Hepatocyte (in vitro differentiated cells): ENCODE data around the gene IFNL4. TPM values are rescaled to one million over a fixed set of nuclear protein-coding genes. Genes with fewer than 3 reads are reported as not detected.

Experiments
- DNase-seq: peaks from one replicate; pipeline ENCODE4 v3.0.0-alpha.2; 2016; ENCODE audit warnings: low spot score
- H2AFZ ChIP-seq: fragments of 200-600 bp; sonication (generic); 2 replicates; pipeline ENCODE4 v1.6.0; 2016; ENCODE audit warnings: antibody characterized with exemption, mild to moderate bottlenecking
- H3K27ac ChIP-seq: fragments of 200-600 bp; sonication (generic); 2 replicates; pipeline ENCODE4 v1.5.1; 2016; ENCODE audit warnings: mild to moderate bottlenecking
- H3K27me3 ChIP-seq: fragments of 200-600 bp; sonication (generic); 2 replicates; pipeline ENCODE4 v1.6.1; 2016
- H3K36me3 ChIP-seq: fragments of 200-600 bp; sonication (generic); replicated peaks from 2 replicates; pipeline ENCODE4 v1.5.1; 2016; ENCODE audit warnings: low read depth; ENCODE audit not compliant: insufficient read depth
- H3K4me1 ChIP-seq: fragments of 200-600 bp; sonication (generic); 2 replicates; pipeline ENCODE4 v1.5.1; 2016; ENCODE audit warnings: mild to moderate bottlenecking, moderate library complexity; ENCODE audit not compliant: insufficient read depth
- H3K4me2 ChIP-seq: fragments of 200-600 bp; sonication (generic); 2 replicates; pipeline ENCODE4 v1.6.0; 2016
- H3K4me3 ChIP-seq: fragments of 200-600 bp; sonication (generic); 2 replicates; pipeline ENCODE4 v1.5.1; 2016; ENCODE audit warnings: mild to moderate bottlenecking
- H3K79me2 ChIP-seq: fragments of 200-600 bp; sonication (generic); 2 replicates; pipeline ENCODE4 v1.6.0; 2017; ENCODE audit warnings: mild to moderate bottlenecking
- H3K9me2 ChIP-seq: fragments of 200-600 bp; sonication (generic); replicated peaks from 2 replicates; pipeline ENCODE4 v1.6.0; 2017; ENCODE audit warnings: mild to moderate bottlenecking; ENCODE audit not compliant: insufficient read depth
- H3K9me3 ChIP-seq: fragments of 200-600 bp; sonication (generic); 2 replicates; pipeline ENCODE4 v1.5.1; 2016; ENCODE audit warnings: low read depth, mild to moderate bottlenecking
- H4K20me1 ChIP-seq: fragments of 200-600 bp; sonication (generic); 2 replicates; pipeline ENCODE4 v1.6.0; 2016; ENCODE audit warnings: mild to moderate bottlenecking; ENCODE audit not compliant: insufficient read depth, poor library complexity, severe bottlenecking
- CTCF ChIP-seq: fragments of 200-600 bp; sonication (generic); IDR thresholded peaks from 2 replicates; pipeline ENCODE4 v1.5.1; 2016; ENCODE audit warnings: antibody characterized with exemption, mild to moderate bottlenecking; ENCODE audit not compliant: poor library complexity
- EZH2 ChIP-seq: fragments of 200-600 bp; sonication (generic); IDR thresholded peaks from 2 replicates; pipeline ENCODE4 v1.6.1; 2016; ENCODE audit warnings: antibody characterized with exemption, mild to moderate bottlenecking, borderline replicate concordance
- EZH2phosphoT487 ChIP-seq: fragments of 200-600 bp; sonication (generic); IDR thresholded peaks from one replicate; pipeline ENCODE4 v1.6.1; 2018; ENCODE audit warnings: antibody characterized with exemption, mild to moderate bottlenecking, low read depth, moderate library complexity; ENCODE audit not compliant: unreplicated experiment, severe bottlenecking
- WGBS: methylation state at CpG from one replicate; pipeline ENCODE4 v1.1.6; 2016; ENCODE audit warnings: low lambda C conversion rate; ENCODE audit errors: missing lambda C conversion rate; 5-methylcytosine and 5-hydroxymethylcytosine counted together
- polyA plus RNA-seq: library from polyadenylated mRNA; unstranded; fragments of >200 nt; fragmentation: Nextera tagmentation; extraction: Ambion mirVana; gene quantifications from 2 replicates; pipeline ENCODE4 v1.2.1, GENCODE V29; 2016
- total RNA-seq: library from RNA; depleted of rRNA; stranded (reverse); fragments of >200 nt; gene quantifications from 2 replicates; pipeline ENCODE4 v1.2.3, GENCODE V29; 2014

The IFNL4 gene
- total and polyA plus RNA-seq, 2 experiments from 2014 or later: not detected

GRCh38 chr19:39254531-39255345, 6.1 kb upstream of the IFNL4 start:
- H2AFZ ChIP-seq: no peak overlapping the region
- H3K4me2 ChIP-seq: no peak overlapping the region
- H3K9me3 ChIP-seq: no peaks in the 10 kb centered on the region
- WGBS: 89% methylated on average over 29 of the region's 29 CpGs
- H3K4me3 ChIP-seq: no peak overlapping the region
- no peak for TF ChIP-seq EZH2phosphoT487
- no peak for TF ChIP-seq EZH2
- H3K27me3 ChIP-seq: peaks cover 5% of the 10 kb centered on the region
- no peaks in the 10 kb centered on the region for H3K9me2 ChIP-seq
- H3K4me1 ChIP-seq: no peaks in the 10 kb centered on the region
- no peak overlapping the region for H3K27ac ChIP-seq
- no peak for DNase-seq
- H4K20me1 ChIP-seq: no peaks in the 10 kb centered on the region
- H3K36me3 ChIP-seq: no peaks in the 10 kb centered on the region
- no peaks in the 10 kb centered on the region for H3K79me2 ChIP-seq

- no peak overlapping the region for H2AFZ ChIP-seq
- H3K36me3 ChIP-seq: no peaks in the 10 kb centered on the region
- no peak overlapping the region for H3K4me3 ChIP-seq
- no peaks in the 10 kb centered on the region for H3K9me3 ChIP-seq
- no peaks in the 10 kb centered on the region for H4K20me1 ChIP-seq
- TF ChIP-seq EZH2 (no peak), CTCF (no peak), EZH2phosphoT487 (no peak)
- no peak overlapping the region for H3K27ac ChIP-seq
- H3K79me2 ChIP-seq: no peaks in the 10 kb centered on the region
- no peaks in the 10 kb centered on the region for H3K9me2 ChIP-seq
- WGBS: 90% methylated on average over 8 of the region's 8 CpGs
- peaks cover 17% of the 10 kb centered on the region for H3K27me3 ChIP-seq
- H3K4me2 ChIP-seq: no peak overlapping the region
- no peak for DNase-seq
- H3K4me1 ChIP-seq: no peaks in the 10 kb centered on the region
Measured at GRCh38 chr19:39253374-39254149, 4.9 kb upstream of the IFNL4 start.

- no peak overlapping the region for H3K4me2 ChIP-seq
- H3K4me1 ChIP-seq: peaks cover 4% of the 10 kb centered on the region
- WGBS: 80% methylated on average over 3 of the region's 3 CpGs
- TF ChIP-seq CTCF (no peak), EZH2 (no peak), EZH2phosphoT487 (no peak)
- H3K4me3 ChIP-seq: no peak overlapping the region
- H3K79me2 ChIP-seq: no peaks in the 10 kb centered on the region
- DNase-seq: no peak
- H3K9me3 ChIP-seq: no peaks in the 10 kb centered on the region
- H2AFZ ChIP-seq: no peak overlapping the region
- H4K20me1 ChIP-seq: no peaks in the 10 kb centered on the region
- H3K9me2 ChIP-seq: no peaks in the 10 kb centered on the region
- no peak overlapping the region for H3K27ac ChIP-seq
- peaks cover 26% of the 10 kb centered on the region for H3K27me3 ChIP-seq
- H3K36me3 ChIP-seq: no peaks in the 10 kb centered on the region
Measured at GRCh38 chr19:39252458-39252857, 3.8 kb upstream of the IFNL4 start.

- WGBS: 63% methylated on average over 3 of the region's 3 CpGs
- Histone ChIP-seq H2AFZ (no peak overlapping the region), H3K4me3 (no peak overlapping the region), H3K36me3 (no peaks in the 10 kb centered on the region), H3K9me2 (no peaks in the 10 kb centered on the region), H3K27ac (no peak overlapping the region), H3K79me2 (no peaks in the 10 kb centered on the region), H3K4me2 (no peak overlapping the region), H4K20me1 (no peaks in the 10 kb centered on the region), H3K9me3 (no peaks in the 10 kb centered on the region), H3K4me1 (peaks cover 4% of the 10 kb centered on the region), H3K27me3 (peaks cover 29% of the 10 kb centered on the region)
- DNase-seq: no peak
- TF ChIP-seq CTCF: no peak
- TF ChIP-seq EZH2phosphoT487: no peak
- no peak for TF ChIP-seq EZH2
Measured at GRCh38 chr19:39251846-39252245, 3.2 kb upstream of the IFNL4 start.
